GM12865 (cell line): Measurements from ENCODE around the gene PTPRN2.

Source experiments
- DNase-seq: peaks from one replicate; pipeline ENCODE4 v3.0.0; 2010; ENCODE audit warnings: low read depth
- H3K4me3 ChIP-seq: 2 replicates; pipeline ENCODE4 v1.5.1; 2011; ENCODE audit warnings: mild to moderate bottlenecking, low read depth, low read length, control low read depth
- CTCF ChIP-seq: IDR thresholded peaks from 2 replicates; pipeline ENCODE4 v1.5.1; 2011; ENCODE audit warnings: low read length, control low read depth, low read depth, inconsistent platforms; ENCODE audit not compliant: insufficient read depth; ENCODE audit errors: missing control alignments

PTPRN2 gene

DNA sequence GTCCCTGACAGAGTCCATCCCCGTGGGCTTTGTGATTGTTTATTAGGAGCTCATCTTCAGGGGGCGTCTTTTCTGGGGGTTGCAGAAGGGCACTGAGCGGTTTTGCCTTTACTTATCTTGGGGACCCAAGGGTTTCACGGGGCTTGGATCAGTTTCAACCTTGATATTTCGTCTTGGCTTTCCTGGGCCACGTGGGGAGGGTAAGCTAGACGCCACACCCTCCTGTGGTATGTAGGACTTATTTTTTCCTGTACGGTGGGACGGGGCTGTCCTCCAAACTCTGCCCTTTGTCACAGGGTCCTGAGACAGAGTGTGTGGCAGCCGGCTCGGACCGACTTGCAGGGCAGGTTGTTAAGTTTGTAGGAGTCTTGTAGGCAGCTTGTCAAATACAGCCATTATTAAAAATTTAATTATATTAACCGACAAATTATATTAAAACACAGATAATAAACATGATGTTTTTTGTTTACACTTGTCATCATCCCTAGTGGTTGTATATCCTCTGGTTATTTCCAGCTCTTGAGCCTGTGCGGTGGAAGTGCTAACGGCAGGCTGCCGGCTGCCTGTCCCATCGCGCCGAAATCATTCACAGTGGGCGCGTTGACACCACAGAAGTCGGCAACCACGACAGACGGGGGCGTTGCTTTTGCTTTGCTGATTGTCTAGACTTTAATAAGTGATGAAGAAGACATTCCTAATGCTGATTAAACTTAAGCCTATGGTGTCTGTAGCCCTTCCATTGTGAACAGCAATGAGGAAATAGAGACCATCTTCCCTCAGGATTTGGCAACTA lies 1057.7 kb downstream of the PTPRN2 start:
- TF ChIP-seq CTCF, result no peak
- H3K4me3 ChIP-seq, result no peak overlapping the region
- DNase-seq, result no peak

DNA sequence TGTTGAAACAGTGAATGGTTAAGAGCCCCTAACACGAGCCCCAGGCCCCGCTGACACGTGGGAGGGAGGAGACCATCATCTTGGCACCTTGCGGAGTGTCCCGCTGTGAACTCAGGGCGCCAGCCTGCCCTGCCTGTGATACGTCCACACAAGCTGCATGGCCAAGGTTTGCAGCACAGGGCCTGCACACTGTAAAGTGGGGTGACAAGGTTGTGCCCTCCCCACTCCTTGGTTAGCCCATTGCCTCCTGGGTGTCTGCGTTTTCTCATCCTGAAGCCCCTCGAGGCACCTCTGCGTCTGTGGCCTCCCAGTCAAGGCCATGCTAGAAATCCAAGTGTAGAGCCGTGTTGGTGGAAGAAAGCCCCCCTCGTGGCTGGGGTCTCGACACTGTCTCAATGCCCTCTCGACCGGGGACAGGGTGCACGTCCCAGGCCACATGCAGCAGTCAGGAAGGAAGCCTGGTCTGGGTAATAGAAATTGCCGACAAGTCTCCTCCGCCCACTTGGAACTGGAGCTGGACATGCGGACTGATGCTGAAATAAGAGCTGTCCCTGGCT lies 1058.8 kb downstream of the PTPRN2 start:
- no peak for DNase-seq
- H3K4me3 ChIP-seq, result no peak overlapping the region
- no peak for TF ChIP-seq CTCF

DNA sequence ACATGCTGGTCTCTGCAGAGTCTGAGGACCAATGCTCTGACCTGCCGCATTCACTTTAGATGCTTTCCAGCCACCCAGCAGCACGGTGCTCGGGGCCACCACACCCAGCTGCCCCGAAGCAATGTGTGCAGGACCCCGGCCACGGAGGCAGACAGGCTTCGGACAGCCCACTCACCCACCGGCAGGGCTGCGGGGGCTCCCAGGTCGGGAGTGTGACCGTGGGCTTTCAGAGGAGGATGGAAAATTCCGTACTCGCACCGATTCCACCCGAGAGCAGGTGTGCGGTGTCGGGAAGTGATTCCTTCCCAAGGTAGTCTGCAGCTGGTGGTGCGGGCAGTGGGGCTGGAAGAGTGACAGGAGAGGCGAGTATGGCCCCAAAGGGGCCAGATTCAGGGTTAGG lies 1059.9 kb downstream of the PTPRN2 start:
- no peak overlapping the region for H3K4me3 ChIP-seq
- no peak for DNase-seq
- no peak for TF ChIP-seq CTCF

GRCh38 chr7:157526913-157527634 lies 1060.5 kb downstream of the PTPRN2 start:
- H3K4me3 ChIP-seq, result no peak overlapping the region
- TF ChIP-seq CTCF, result no peak
- DNase-seq, result no peak

DNA sequence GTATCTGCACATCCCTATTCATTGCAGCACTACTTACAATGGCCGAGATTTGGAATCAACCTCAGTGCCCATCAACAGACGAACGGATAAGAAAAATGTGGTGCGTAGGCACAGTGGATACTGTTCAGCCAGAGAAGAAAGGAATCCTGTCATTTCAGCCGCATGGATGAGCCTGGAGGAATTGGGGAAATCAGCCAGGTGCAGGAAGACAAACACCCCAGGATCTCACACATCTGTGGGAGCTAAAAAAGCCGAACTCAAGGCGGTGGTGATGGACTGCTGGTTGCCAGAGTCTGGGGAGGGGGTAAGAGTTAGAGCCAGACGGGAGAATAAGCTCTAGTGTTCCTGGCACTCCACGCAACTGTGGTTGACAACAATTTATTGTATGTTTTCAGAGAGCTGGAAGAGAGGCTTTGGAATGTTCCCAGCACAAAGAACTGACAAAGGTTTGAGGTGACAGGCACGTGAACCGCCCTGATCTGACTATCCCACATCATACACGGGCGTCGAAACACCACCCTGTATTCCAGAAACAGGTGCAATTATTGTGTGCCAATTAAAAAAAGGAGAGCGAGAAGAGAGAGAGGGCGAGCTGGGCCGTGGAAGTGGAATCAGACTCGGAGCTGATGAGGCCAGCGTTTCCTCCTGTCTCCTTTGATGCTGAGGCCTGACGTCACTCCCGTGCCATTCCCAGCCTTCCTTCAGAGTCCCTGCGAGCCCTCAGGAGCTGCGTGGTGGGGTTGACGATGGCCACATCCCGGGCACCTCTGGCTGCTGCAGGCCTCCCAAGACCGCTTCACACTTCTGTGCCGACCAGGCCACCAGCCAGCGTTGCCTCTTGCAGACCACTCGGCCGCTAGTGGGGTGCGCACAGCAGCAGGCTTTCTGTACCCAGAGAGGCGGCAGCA lies 1061.4 kb downstream of the PTPRN2 start:
- DNase-seq, result no peak
- no peak for TF ChIP-seq CTCF
- no peak overlapping the region for H3K4me3 ChIP-seq

DNA sequence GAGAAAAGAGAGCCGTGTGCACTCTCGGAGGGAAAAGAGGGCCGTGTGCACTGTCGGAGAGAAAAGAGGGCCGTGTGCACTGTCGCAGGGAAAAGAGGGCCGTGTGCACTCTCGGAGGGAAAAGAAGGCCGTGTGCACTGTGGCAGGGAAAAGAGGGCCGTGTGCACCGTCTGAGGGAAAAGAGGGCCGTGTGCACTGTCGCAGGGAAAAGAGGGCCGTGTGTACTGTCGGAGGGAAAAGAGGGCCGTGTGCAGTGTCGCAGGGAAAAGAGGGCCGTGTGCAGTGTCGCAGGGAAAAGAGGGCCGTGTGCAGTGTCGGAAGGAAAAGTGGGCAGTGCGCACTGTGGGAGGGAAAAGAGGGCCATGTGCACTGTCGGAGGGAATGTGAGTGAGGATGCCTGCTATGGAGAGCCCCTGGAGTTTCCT lies 1062.1 kb downstream of the PTPRN2 start:
- no peak overlapping the region for H3K4me3 ChIP-seq
- no peak for TF ChIP-seq CTCF
- no peak for DNase-seq
